ENCODE data around the gene E2F6.
"Not testable (repeated sequence)": the region's sequence is repeated elsewhere in the genome, so short reads cannot be mapped to it uniquely, and the experiment has no call there.

Gene E2F6

DNA sequence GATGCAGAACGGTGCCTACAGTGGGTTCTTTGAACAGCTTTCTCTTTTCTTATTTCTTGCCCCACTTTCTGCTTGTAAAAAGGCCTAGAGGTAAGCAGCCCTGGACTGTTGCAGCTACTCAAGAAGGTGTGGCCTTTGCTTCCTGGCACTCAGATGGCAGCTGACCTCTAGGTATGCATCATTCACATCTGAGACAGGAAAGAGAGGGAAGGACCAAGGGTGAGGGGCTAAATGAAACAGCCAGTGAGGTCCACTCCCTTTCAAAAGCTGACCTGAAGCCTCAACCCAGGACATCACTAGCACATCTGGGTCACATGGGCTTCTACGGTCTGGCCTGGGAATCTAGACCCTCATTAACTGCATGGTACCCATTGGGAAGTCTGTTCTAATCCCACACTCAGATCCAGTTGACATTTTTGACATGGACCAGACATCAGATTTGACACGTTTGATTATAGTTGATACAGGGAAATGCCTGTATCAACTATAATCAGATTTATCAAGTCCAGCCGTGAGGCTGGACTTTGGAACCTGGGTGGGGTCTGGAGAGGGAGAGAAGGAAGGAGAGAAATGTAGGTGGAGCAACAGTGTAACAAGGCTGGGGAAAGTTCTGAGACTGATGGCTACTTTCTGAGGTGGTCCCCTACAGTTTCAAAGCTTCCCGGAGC, 60.2 kb downstream of the E2F6 start (continued):
- TF ChIP-seq, protein P1, sequence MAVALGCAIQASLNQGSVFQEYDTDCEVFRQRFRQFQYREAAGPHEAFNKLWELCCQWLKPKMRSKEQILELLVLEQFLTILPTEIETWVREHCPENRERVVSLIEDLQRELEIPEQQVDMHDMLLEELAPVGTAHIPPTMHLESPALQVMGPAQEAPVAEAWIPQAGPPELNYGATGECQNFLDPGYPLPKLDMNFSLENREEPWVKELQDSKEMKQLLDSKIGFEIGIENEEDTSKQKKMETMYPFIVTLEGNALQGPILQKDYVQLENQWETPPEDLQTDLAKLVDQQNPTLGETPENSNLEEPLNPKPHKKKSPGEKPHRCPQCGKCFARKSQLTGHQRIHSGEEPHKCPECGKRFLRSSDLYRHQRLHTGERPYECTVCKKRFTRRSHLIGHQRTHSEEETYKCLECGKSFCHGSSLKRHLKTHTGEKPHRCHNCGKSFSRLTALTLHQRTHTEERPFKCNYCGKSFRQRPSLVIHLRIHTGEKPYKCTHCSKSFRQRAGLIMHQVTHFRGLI (tag by site-specific recombination; IDR thresholded peaks at IDR 0.05), result no peak

DNA sequence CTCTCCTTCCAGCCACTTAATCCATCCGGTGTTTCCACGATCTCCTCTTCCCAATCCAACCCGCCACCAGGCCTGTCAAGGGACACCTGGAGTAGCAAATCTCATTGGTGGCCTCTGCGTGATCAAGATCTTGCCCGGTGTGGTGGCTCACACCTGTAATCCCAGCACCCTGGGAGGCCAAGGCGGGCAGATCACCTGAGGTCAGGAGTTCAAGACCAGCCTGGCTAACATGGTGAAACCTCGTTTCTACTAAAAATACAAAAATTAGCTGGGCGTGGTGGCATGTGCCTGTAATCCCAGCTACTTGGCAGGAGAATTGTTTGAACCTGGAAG, 60.9 kb downstream of the E2F6 start:
- CTCF ChIA-PET, result interaction anchor here (0.6 to 1.8 kb wide), 6 partner anchors 13 to 283 kb away, joined by 3 to 7 read pairs (median 4); a partner anchor contains a TSS

DNA sequence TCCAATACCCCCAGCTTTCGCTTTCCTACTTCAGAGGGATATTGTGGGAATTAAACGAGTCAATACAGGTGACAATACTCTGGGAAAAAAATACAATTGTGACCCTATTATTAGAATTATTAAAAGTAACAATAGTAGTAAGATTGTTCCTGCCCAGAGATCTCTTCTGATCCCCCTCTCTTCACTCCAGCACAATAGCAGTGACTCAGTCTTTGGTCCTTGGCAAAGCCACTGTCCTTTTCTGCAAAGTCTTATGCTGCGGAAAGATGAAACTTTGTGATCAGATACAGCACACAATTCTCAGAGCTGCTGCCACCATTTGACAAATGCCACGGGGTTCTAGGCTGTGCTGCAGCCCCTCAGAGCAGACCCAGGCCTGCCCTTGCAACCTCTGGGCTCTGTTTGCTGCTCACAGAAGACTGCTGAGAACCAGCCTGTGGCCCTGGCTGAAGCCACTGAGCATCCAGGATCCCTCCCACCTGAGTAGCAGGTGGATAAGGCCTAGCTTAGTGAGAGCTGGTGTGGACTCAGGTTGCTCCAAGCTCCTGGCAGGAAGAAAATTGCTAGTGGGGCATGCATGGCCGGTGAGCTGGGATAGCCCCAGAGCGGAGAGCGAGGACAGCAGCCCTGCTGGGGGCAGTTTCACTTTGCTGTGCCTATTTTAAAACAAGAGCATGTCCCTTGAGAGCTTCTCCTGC, 61.4 kb downstream of the E2F6 start:
- H3K36me3 ChIP-seq (ENCODE audit: control insufficient read depth in 2 of 2, insufficient read depth in 1 of 2, low read length in 2 of 2), result no peaks in the 10 kb centered on the region
- ChIA-PET CTCF (interaction anchor here (0.9 to 1.8 kb wide), 3 partner anchors 13 to 272 kb away, joined by 4 to 7 read pairs (median 5); a partner anchor contains a TSS), POLR2A (interaction anchor here (0.6 to 1.5 kb wide), 4 partner anchors 25 to 156 kb away, joined by 3 to 5 read pairs (median 4); no protein-coding TSS in a partner anchor)
- no peak overlapping the region for H3K27ac ChIP-seq (ENCODE audit: extremely low read depth, low read depth, low read length)
- TF ChIP-seq ZNF501 (tag by site-specific recombination; IDR thresholded peaks at IDR 0.05) (no peak), SCRT2 (tag by site-specific recombination; IDR thresholded peaks at IDR 0.05) (no peak), KLF9 (tag by site-specific recombination; IDR thresholded peaks at IDR 0.05; ENCODE audit: low read depth) (no peak), ZNF600 (tag by site-specific recombination; IDR thresholded peaks at IDR 0.05) (no peak), ZNF169 (tag by site-specific recombination; IDR thresholded peaks at IDR 0.05) (no peak), ZFP37 (tag by site-specific recombination; IDR thresholded peaks at IDR 0.05) (no peak), MEIS1 (CRISPR knock-in tag; IDR thresholded peaks at IDR 0.05; ENCODE audit: borderline replicate concordance) (no peak), ZNF558 (tag by site-specific recombination; IDR thresholded peaks at IDR 0.05) (no peak), SP7 (tag by site-specific recombination; IDR thresholded peaks at IDR 0.05) (no peak), TRIM28 (IDR thresholded peaks at IDR 0.05; ENCODE audit: borderline replicate concordance, low read length) (no peak), ZNF426 (tag by site-specific recombination; IDR thresholded peaks at IDR 0.05) (no peak)
- TF ChIP-seq, protein P2, sequence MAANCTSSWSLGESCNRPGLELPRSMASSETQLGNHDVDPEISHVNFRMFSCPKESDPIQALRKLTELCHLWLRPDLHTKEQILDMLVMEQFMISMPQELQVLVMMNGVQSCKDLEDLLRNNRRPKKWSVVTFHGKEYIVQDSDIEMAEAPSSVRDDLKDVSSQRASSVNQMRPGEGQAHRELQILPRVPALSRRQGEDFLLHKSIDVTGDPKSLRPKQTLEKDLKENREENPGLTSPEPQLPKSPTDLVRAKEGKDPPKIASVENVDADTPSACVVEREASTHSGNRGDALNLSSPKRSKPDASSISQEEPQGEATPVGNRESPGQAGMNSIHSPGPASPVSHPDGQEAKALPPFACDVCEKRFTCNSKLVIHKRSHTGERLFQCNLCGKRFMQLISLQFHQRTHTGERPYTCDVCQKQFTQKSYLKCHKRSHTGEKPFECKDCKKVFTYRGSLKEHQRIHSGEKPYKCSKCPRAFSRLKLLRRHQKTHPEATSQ (tag by site-specific recombination; IDR thresholded peaks at IDR 0.05), result no peak
- TF ChIP-seq, protein P3, sequence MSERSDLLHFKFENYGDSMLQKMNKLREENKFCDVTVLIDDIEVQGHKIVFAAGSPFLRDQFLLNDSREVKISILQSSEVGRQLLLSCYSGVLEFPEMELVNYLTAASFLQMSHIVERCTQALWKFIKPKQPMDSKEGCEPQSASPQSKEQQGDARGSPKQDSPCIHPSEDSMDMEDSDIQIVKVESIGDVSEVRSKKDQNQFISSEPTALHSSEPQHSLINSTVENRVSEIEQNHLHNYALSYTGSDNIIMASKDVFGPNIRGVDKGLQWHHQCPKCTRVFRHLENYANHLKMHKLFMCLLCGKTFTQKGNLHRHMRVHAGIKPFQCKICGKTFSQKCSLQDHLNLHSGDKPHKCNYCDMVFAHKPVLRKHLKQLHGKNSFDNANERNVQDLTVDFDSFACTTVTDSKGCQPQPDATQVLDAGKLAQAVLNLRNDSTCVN (tag by site-specific recombination; optimal IDR thresholded peaks at IDR 0.05), result no peak
- TF ChIP-seq, protein P4, sequence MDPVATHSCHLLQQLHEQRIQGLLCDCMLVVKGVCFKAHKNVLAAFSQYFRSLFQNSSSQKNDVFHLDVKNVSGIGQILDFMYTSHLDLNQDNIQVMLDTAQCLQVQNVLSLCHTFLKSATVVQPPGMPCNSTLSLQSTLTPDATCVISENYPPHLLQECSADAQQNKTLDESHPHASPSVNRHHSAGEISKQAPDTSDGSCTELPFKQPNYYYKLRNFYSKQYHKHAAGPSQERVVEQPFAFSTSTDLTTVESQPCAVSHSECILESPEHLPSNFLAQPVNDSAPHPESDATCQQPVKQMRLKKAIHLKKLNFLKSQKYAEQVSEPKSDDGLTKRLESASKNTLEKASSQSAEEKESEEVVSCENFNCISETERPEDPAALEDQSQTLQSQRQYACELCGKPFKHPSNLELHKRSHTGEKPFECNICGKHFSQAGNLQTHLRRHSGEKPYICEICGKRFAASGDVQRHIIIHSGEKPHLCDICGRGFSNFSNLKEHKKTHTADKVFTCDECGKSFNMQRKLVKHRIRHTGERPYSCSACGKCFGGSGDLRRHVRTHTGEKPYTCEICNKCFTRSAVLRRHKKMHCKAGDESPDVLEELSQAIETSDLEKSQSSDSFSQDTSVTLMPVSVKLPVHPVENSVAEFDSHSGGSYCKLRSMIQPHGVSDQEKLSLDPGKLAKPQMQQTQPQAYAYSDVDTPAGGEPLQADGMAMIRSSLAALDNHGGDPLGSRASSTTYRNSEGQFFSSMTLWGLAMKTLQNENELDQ (tag by site-specific recombination; IDR thresholded peaks at IDR 0.05; ENCODE audit: low read depth), result no peak
- TF ChIP-seq, protein P5, sequence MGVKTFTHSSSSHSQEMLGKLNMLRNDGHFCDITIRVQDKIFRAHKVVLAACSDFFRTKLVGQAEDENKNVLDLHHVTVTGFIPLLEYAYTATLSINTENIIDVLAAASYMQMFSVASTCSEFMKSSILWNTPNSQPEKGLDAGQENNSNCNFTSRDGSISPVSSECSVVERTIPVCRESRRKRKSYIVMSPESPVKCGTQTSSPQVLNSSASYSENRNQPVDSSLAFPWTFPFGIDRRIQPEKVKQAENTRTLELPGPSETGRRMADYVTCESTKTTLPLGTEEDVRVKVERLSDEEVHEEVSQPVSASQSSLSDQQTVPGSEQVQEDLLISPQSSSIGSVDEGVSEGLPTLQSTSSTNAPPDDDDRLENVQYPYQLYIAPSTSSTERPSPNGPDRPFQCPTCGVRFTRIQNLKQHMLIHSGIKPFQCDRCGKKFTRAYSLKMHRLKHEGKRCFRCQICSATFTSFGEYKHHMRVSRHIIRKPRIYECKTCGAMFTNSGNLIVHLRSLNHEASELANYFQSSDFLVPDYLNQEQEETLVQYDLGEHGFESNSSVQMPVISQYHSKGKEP (tag by site-specific recombination; IDR thresholded peaks at IDR 0.05), result no peak
- no peaks in the 10 kb centered on the region for H3K9me3 ChIP-seq (ENCODE audit: control insufficient read depth, insufficient read depth, low read depth, low read length)
- no peak overlapping the region for H3K4me3 ChIP-seq (ENCODE audit: low read depth, low read length)
- no peaks in the 10 kb centered on the region for H3K4me1 ChIP-seq (ENCODE audit: control insufficient read depth, insufficient read depth, low read length)

More for the DNA sequence above, 60.9 kb downstream of the E2F6 start:
- not testable (repeated sequence) for H3K9me3 ChIP-seq (ENCODE audit: control insufficient read depth, insufficient read depth, low read depth, low read length); H3K36me3 ChIP-seq (ENCODE audit: control insufficient read depth in 2 of 2, insufficient read depth in 1 of 2, low read length in 2 of 2); H3K4me1 ChIP-seq (ENCODE audit: control insufficient read depth, insufficient read depth, low read length); H3K27ac ChIP-seq (ENCODE audit: extremely low read depth, low read depth, low read length); H3K4me3 ChIP-seq (ENCODE audit: low read depth, low read length)
- POLR2A ChIA-PET, result interaction anchor here (1.3 kb wide), 1 partner anchor 26 kb away, joined by 3 read pairs; no protein-coding TSS in a partner anchor

All from HEK293 (cell line).